GM19240 (cell line): ENCODE measurements around the gene ZXDC.

Source experiments
- DNase-seq: peaks from one replicate; pipeline ENCODE4 v3.0.0; 2011; ENCODE audit warnings: low spot score; ENCODE audit not compliant: insufficient read length

ZXDC gene

DNA sequence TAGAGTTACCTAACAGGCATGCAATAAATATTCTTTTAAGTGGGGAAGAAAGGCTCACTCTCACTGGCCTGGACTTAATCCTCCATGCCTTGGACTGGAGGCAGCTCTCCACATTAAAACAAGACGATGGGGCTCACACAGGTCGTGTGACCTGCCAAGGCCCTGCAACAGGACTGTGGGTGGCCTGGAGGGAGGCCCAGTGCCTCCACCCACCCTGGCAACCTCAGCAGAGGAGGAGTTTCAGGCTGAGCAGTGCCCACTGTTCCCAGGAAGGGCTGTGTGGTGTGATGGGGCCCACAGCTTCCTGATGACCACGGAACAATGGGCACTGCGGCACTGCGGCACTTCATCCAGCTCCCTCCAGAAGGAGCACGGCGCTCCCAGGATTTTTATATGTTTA lies 36.3 kb upstream of the ZXDC start:
- no peak for DNase-seq

DNA sequence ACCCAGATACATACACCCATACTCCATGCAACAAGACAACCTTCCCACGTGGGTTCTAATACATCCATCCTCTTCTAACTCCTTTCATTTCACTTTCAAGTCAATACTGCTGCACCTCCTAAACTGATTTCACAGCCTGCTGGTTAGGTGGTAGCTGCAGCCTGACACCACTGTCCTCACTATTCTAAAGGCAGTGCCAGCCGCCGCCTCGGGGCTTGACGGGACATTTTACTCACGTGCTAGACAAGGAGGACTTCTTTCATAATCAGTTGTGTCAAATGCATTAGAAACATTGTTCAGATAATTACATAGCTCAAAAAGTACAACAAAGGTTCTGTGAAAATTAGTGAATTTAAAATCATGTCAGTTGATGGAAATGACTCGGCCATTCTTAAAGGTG lies 35.6 kb upstream of the ZXDC start:
- DNase-seq = no peak

DNA sequence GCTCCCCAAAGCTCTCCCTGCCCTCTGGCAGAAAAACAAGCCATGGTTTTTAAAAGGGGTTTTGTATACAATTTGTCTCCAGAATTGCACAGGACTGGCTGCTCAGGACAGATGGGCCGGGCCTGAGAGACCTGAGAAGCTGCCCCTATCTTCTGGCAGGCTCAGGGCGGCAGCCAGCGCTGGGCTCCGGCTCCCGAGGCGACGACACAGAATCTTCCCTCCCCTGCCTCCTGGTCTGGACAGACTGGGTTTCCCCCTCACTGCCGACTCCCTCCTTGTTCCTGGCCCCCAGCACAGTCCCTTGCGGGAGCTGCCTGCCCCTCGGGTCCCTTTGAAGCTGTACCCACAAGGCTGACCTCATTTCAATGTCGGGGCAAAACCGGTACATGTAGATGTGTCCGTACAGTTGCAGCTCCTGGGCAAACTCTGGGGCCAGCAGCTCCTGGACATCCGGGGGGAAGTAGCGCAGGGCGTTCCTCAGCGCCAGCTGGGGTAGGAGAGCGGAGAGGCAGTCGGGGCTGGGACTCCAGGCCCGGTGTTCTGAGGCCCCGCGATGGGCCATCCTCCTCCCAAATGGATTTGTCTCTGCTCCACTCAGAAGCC lies 34.7 kb upstream of the ZXDC start:
- no peak for DNase-seq

DNA sequence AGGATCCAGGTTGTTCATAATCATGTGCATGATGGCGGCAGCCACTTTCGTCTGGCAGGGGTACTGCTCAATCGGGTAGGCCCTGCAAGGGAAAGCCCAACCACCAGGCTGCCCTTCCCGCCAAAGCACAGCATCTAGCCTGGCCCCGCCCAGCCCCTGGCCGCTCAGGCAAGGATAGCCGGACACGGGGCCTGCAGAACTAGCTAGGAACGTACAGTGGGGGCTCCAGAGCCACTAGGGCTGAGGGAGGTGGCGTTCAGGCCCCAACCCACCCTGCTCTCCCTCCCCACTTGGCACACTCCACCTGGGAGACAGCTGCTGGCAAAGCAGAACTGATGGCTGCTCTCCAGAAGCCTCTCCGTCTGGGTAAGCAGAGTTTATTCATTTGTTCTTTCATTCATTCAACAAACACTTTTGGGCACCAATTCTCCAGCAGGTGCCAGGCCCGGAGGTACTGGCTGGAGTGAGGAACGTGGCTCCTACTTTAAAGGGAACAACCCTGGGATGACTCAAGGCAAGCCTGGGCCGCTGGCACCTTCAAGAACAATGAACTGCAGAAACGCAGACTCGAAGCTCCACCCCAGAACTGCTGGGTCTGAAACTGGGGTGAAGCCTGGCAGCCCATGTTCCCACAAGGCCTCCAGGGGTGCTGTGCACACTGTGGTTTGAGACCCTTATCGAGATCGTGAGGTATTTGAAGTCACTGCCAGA lies 34.1 kb upstream of the ZXDC start:
- DNase-seq = no peak

DNA sequence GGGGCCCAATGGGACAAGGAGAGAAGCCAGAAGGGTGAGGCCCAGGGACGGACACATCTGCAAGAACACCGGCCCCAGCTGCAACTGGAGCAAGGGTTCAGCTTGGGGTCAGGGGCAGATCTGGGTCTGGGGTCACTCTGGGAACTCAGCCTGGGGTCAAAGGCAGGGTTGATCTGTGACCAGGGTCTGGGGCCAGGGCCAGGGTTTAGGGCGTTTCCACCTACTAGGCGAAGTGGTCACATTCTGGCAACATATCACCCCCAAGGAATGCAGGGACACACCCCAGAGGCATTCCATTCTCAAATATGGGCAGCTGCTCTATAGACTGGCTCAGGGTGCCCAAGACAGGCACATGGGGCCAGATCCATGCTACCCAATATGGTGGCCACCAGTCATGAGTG lies 32.9 kb upstream of the ZXDC start:
- no peak for DNase-seq

DNA sequence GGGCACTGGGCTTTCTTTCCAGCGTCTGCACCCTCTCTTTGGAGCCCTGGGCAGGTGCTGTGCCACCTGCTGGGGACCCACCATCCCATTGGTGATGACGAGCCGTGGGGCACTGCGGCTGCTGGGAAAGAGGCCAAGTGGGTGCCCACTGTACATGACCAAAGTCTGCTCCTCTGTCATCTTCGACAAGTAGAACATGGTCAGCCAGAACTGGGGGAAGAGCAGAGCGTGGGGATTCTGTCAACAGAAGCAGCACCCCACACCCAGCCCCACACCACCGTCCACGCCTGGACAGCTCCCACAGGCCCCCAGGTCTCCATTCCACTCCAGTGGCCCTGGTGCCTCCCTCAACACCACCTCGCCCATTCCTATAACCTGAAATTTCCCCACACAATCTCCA lies 32.2 kb upstream of the ZXDC start:
- no peak for DNase-seq

DNA sequence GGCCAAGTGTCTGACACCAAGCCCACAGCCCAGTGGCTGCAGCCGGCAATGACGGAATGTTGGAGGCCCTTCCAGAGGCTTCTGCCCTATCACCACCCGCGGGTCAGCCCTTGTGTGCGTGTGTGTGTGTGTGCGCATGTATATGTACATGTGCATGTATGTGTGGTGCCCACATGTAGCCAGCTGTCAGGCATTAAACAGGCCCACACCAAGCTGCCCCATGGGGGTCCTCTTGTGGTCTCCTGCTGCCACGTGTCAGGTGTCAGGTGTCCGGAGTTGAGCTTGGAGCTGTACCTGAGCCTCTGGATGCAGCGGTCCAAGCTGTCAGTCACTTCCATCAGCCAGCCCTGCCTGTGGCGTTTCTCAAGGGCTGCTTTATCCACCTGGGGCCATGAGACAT lies 28.0 kb upstream of the ZXDC start:
- no peak for DNase-seq

DNA sequence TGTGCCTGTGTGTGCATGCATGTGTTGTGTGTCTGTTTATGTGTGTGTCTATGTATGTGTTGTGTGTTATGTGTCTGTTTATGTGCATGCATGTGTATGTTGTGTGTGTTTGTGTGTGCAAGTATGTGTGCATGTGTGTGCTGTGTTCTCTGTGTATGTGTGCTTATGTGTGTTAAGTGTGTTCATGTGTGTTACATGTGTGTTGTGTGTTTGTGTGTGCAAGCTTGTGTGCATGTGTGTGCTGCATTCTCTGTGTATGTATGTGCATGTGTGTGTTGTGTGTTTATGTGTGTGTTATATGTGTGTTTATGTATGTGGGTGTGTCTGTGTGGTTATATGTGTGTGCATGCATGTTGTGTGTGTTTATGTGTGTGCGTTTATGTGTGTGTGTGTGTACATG lies 27.0 kb upstream of the ZXDC start:
- no peak for DNase-seq

DNA sequence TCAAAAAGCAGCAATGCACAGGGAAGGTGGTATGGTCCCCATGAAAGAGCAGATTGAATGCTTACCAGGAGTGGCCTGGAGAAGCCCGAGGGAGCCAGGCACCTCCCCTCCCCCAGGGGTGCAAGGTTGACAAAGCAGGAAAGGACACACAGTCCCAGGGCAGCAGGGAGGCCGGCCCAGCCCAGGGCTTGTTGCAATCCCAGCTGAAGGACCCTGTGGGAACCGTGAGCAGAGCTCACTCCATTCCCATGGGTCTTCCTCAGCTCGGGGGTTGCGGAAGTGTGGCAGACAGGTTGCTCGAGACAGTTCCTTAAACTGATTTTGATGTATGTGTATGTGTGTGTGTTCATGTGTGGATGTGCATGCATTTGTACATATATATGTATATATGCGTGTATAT lies 26.0 kb upstream of the ZXDC start:
- DNase-seq = no peak

DNA sequence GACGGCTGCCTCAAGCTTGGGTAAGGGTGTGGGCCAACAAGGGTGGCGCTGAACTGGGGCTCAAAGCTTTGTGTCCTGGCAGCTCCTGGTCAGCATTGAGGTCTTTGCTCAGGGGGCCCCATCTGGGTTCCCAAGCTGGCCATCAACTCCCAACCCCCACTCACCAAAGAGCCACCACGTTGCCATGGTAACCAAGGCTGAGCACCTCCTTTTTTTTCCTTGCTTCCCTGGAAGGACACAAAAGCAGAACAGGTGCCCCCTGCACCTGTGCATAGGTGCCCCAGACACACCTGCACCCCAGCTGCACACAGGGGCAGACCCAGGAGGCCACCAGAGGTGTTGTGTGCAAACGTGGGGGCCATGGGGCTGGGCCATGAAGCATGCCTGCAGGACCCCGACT lies 25.4 kb upstream of the ZXDC start:
- DNase-seq = no peak

DNA sequence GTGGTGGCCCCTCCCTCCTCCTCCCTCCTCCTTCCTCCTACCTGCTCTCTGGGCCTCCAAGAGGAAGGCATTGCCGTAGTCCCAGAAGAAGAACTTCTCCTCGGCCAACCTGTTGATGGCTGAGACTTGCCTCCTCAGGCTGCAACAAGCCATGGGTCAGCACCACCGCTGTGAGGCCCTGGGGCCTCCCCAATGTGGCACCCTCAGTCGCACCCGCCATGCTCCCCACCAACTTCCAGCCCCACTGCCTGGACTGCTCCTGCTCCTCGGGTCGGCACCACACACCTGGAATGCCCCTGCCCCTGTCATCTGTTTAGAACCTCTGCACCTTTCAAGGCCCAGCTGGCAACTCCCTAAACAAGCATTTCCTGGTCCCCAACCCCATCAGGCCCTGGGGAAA lies 24.3 kb upstream of the ZXDC start:
- DNase-seq = no peak

DNA sequence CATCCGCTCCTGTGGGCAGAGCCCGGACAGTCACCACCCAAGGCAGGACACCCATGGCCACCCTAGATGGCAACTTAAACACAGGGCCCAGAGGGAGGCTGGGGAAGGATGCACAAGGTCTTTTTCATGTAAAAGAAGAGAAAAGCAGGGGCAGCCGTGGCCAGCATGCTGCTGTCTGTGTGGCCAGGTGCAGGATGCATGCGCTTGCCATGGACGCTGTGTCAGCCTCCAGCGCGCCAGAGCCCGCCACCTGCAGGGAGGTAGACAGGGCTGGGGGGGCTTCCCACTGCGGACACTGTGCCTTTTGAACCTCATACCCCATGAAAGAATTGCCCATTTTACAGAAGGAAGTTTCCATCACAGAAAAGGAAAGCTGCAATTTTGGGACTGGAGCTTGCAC lies 23.7 kb upstream of the ZXDC start:
- DNase-seq = no peak

DNA sequence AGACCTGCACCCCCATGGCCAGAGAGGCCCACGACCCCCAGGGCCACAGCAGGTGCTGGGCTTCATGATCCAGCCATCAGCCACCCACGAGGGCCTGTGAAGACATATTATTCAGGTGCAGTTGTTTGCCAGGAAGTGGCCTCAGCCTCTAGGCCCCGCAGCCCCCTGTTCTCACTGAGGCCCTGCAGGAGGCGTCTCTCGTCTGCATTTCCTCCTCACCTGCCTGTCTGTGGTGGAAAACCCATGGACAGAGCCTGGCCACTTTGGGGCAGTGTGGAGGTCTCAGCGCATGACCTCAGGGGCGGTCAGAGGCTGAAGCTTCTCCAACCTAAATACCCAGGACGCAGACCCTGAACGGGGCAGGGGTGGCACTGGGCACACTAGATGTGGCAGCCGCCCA lies 23.2 kb upstream of the ZXDC start:
- no peak for DNase-seq

DNA sequence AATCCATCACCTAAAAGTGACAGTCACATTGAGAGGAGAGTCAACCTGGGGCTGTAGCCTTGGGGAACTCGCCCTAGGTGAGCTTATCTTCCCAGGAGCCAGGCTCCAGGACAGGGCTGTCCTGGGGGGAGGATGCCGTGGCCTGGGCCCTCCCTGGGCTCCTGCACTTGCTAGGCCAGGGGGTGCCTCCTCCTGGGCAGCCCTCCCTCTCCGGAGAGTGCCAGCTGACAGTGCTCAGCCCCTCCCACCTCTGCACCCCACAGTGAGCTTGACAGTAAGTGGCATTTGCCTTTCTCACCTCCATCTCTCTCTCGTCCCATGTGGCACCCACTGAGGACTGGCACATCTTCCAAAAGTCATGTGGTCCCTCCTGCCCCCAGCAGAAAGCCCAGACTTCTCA lies 22.8 kb upstream of the ZXDC start:
- no peak for DNase-seq

DNA sequence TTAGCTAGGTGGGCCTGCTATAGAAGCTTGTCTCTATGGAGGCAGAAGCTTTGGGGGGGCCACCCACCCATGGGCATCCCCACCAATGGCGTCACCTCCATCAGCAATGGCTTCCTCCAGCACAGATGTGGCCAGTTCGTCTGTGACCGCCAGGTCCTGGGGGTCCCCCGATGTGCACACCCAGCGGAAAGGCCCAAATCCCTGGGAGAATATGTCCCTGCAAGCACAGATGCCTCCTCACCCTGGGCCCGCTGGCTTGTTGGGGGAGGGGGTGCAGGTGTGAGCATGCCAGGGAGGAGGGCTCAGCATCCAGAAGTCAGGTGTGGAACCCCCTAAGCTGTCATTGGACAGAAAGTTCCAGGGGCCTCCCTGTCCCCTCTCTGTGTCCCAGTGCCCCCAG lies 22.3 kb upstream of the ZXDC start:
- no peak for DNase-seq

DNA sequence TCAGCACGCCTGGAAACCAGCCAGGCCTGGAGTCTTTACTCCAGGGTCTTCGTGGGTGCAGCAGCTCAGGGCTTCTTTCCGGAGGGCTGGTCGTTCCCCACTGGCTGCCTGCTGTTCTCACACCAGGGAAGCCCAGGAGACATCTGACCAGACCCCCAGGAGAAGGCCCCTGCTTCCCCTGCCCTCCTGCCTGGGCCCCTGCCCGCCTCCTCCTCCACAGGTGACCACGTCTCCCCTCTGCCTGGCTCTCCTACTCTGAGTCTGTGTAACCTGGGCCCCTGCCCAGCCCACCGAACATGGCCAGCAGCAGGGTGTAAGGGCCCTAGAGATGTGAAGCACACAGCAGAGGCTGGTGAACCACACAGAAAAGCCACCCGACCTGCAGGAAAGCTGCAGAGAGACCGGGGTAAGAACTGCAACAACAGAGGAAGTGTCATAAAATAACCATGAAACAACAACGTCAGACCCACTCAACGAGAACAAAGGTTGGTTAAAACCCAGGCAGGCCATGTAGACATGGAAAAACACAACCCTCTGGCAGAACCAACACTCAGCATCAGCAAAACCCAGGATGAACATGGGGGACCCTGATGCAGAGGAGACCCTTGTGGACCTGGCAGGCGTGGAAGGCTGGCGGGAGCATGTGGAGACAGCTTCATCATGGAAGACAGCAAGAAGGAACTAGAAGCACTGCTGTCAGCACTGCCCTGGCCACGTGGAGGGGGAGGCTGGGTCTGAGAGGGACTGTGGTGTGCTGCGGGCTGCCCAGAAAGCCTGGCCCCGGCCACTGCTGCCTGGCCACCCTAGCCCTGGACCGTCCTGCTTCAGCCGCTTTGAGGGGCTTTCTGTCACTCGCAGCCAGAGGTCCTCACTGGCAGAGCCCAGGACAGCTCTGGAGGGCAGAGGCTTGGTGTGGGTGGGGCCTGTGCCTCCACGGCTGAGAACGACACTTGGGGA lies 21.5 kb upstream of the ZXDC start:
- no peak for DNase-seq

DNA sequence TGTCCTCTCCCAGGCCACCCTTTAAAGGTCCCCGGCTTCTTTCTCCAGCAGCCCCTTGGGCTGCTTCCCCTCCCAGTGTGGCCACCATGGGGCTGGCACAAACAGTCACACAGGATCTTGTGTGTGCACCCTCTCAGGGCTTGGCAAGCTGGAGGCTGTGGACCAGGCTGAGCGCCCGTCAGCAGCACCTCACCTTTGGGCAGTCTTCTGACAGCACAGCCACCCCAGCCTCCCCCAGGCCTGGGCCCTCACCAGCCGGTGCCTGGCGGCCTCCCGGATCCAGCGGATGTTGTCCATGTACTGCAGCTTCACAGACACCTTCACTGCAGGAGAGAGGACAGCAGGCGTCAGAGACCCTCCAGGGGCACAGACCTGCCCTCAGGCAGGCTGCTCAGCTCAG lies 20.1 kb upstream of the ZXDC start:
- no peak for DNase-seq

DNA sequence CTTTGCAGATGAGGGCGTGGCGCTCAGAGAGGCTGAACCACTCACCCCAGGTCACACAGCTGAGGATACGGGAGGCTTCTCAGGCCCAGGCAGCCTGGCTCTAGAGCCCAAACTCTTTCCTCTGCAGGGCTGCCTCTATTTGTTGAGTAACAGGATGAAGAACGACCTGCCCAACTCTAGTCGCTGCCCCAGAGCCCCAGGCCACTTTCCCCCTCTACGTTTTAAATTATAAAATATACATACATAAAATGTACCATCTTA lies 19.2 kb upstream of the ZXDC start:
- no peak for DNase-seq

DNA sequence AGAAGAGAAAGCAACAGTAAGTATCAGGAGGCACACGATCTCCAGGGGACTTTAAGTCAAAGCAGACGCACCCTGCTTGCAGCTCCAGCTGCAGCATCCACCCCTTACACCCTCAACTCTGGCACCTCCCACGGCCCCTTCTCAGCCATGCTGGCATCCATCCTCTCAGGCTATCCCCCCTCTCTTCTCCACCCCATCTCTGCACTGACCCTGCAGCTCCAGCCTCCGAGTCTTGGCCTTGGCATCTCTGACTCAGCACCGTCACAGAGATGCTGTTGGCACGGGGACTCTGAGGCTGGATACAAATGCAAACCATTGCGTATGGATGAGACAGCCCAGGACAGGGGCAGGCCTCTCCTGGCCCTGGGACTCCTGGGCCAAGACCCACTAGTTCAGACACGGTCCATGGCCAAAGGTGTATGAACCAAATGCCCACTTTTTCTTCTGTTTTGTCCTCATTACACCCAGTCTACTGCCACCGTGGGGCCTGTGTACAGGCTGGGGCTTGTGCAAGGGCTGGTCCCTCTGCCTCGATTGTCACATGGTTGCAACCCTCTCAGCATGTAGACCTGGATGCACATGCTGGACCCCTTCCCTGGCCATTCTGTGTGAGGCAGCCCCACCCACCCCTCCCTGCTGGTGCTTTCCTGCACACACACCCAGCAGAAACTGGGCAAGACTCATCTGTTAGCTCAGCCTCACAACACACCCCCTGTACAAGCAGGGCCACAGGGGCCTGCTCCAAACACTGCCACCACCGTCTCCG lies 18.7 kb upstream of the ZXDC start:
- DNase-seq = no peak

DNA sequence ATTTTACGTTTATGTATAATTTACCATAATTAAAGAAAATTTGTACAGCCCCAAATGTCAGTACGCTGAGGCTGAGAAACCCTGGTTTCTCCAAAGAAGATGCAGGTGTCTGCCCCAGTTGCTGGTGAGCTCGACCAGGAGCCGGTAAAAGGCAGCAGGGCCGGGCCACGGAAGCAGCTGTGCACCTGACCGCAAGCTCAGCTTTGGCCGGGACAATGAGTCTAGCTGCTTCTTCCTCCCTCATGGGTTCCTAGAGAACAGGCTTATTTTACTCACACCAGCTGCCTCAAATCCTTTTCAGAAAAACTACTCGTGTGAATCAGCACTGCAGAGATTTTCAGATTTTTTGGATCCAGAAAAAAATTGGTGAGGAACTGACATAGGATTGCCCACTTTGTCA lies 18.0 kb upstream of the ZXDC start:
- DNase-seq = no peak

DNA sequence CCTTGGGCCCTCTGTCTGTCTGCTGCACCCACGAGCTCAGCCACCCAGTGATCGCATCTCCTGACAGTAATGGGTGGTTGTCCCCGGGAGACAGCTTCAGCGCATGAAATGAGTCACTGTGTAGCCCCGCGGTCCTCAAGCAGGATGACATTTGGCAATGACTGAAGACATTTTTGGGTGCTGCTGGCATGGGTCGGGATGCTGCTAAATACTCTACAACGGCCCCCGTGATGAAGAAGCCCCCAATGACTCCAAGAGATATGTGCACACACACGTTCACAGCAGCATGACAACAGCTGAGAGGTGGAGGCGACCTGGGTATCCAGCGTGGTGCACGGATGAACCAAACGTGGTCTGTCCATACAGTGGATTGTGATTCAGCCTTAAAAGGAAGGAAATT lies 17.4 kb upstream of the ZXDC start:
- DNase-seq = no peak
